Gastrocnemius medialis (tissue), 4 donors: ENCODE results near the gene SH3PXD2B. TPM values are rescaled to one million over a fixed set of nuclear protein-coding genes. Genes with fewer than 3 reads are reported as not detected.

Source experiments
- ATAC-seq, 2 donors: fragments of 150-250 bp; one replicate each; pipeline ENCODE4 v1.9.1; 2016
- DNase-seq, 2 donors: peaks; one replicate each; pipeline ENCODE4 v3.0.0-alpha.2; 2019
- H3K27ac ChIP-seq, 4 donors: fragments of 200-600 bp; sonication (generic); 1 replicate in 1 of 4; 2 replicates in 3 of 4; pipeline ENCODE4 v1.5.1; 2016 to 2018; ENCODE audit warnings: mild to moderate bottlenecking in 2 of 4, moderate library complexity in 1 of 4
- H3K27me3 ChIP-seq, 3 donors: fragments of 200-600 bp; sonication (generic) in 2 of 3; 1 replicate in 1 of 3; 2 replicates in 2 of 3; pipeline versions ENCODE4 v1.5.1 to v1.6.0; 2016 to 2019; ENCODE audit warnings: mild to moderate bottlenecking in 1 of 3, moderate library complexity in 1 of 3
- H3K36me3 ChIP-seq, 2 donors: fragments of 200-600 bp; sonication (generic) in 1 of 2; one replicate each; pipeline ENCODE4 v1.5.1; 2017 to 2018
- H3K4me1 ChIP-seq, 2 donors: fragments of 200-600 bp; sonication (generic) in 1 of 2; one replicate each; pipeline ENCODE4 v1.5.1; 2016 to 2017; ENCODE audit warnings: mild to moderate bottlenecking in 2 of 2
- H3K4me3 ChIP-seq, 4 donors: fragments of 200-600 bp; sonication (generic) in 3 of 4; 1 replicate in 1 of 4; 2 replicates in 3 of 4; pipeline ENCODE4 v1.5.1; 2016 to 2019; ENCODE audit warnings: mild to moderate bottlenecking in 2 of 4
- H3K9me3 ChIP-seq, 3 donors: fragments of 200-600 bp; sonication (generic) in 2 of 3; 1 replicate in 1 of 3; 2 replicates in 2 of 3; pipeline ENCODE4 v1.5.1; 2016 to 2019
- POLR2A ChIP-seq, 2 donors: fragments of 450-650 bp; IDR thresholded peaks; one replicate each; pipeline ENCODE4 v1.6.1; 2017; ENCODE audit warnings: antibody characterized with exemption in 2 of 2, mild to moderate bottlenecking in 2 of 2, moderate library complexity in 2 of 2
- in situ Hi-C, 4 donors: fragments of 200-750 bp; cut with MboI; loops; one replicate each; pipeline versions ENCODE4 v1.15.0 to v1.8.0; 2017; ENCODE audit warnings: low sequenced_read_pairs in 4 of 4
- intact Hi-C: fragments of 100-400 bp; cut with DNase I; formaldehyde crosslinking; loops from one replicate; pipeline ENCODE4 v1.15.1; 2023; ENCODE audit warnings: low total_unique reads
- total RNA-seq, 4 donors: library from RNA; depleted of rRNA; stranded (reverse); fragments of >200 nt; gene quantifications; one replicate each; pipeline versions ENCODE4 v1.1.0 to v1.2.3, GENCODE V29; 2016
- TF ChIP-seq, protein P1 (sequence below), 5 experiments: fragments of 450-650 bp in 3 of 5; fragments of 200-600 bp in 2 of 5; sonication (generic) in 2 of 5; IDR thresholded peaks in 4 of 5; conservative IDR thresholded peaks in 1 of 5; 1 replicate in 4 of 5; 2 replicates in 1 of 5; pipeline ENCODE4 v1.5.1; 2016 to 2019; ENCODE audit warnings: antibody characterized with exemption in 5 of 5, mild to moderate bottlenecking in 3 of 5, moderate library complexity in 3 of 5

Gene SH3PXD2B
- total RNA-seq, 4 donors from 2014 or later, result 2.7 to 10.2 (median 4.2) TPM

DNA sequence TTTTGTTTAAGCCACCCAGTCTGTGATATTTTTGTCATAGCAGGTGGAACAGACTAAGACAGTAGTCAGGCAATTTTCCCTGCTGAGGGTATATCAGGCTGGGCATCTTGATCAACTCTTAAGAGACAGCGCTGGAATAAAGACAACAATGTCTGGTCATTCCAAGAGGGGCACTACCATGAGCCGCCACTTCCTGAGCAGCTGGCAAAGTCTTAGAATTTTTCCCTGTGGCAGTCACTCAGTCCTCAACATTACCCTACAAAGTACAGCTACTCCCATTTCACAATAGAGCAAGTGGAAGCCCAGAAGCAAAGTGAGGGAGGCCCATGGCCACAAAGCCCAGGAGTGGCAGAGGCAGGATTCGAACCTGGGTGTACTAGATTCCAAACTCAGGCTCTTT, 74.8 kb downstream of the SH3PXD2B start:
- no peaks in the 10 kb centered on the region for H3K9me3 ChIP-seq
- no peak overlapping the region for H3K27ac ChIP-seq
- H3K4me1 ChIP-seq, result no peaks in the 10 kb centered on the region
- ATAC-seq (no peak), DNase-seq (no peak)
- no peaks in the 10 kb centered on the region for H3K27me3 ChIP-seq
- intact Hi-C loops (no loop called here), in situ Hi-C loops (no loop called here)
- no peaks in the 10 kb centered on the region for H3K36me3 ChIP-seq
- no peak overlapping the region for H3K4me3 ChIP-seq
- no peak for TF ChIP-seq POLR2A (IDR thresholded peaks at IDR 0.05)
- TF ChIP-seq, protein P1, sequence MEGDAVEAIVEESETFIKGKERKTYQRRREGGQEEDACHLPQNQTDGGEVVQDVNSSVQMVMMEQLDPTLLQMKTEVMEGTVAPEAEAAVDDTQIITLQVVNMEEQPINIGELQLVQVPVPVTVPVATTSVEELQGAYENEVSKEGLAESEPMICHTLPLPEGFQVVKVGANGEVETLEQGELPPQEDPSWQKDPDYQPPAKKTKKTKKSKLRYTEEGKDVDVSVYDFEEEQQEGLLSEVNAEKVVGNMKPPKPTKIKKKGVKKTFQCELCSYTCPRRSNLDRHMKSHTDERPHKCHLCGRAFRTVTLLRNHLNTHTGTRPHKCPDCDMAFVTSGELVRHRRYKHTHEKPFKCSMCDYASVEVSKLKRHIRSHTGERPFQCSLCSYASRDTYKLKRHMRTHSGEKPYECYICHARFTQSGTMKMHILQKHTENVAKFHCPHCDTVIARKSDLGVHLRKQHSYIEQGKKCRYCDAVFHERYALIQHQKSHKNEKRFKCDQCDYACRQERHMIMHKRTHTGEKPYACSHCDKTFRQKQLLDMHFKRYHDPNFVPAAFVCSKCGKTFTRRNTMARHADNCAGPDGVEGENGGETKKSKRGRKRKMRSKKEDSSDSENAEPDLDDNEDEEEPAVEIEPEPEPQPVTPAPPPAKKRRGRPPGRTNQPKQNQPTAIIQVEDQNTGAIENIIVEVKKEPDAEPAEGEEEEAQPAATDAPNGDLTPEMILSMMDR (IDR thresholded peaks at IDR 0.05 in 4 of 5, conservative IDR thresholded peaks at IDR 0.05 in 1 of 5), result no peak

DNA sequence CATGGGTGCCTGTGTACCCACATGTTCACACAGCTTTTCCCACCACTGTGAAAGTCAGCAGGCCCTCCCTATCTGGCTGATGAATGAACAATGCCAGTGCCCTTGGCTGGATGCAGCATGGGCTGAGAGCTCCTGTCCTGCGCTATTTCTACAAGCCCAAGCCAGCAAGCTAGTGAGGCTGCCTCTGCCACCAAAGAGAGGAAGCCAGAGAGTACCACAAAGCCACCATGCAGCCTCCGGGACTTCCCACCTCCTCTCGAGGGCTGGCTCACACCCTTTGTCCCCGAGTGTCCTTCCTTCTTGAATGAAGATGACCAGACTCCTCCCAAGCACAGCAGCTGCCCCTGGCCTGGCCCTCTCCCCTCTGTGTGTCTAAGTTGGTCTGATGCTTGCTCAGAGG, 76.5 kb downstream of the SH3PXD2B start:
- no peak overlapping the region for H3K27ac ChIP-seq
- no peaks in the 10 kb centered on the region for H3K36me3 ChIP-seq
- no peak overlapping the region for H3K4me3 ChIP-seq
- DNase-seq, result no peak
- intact Hi-C loops (no loop called here), in situ Hi-C loops (no loop called here)
- TF ChIP-seq, protein P1 (IDR thresholded peaks at IDR 0.05 in 4 of 5, conservative IDR thresholded peaks at IDR 0.05 in 1 of 5), result no peak
- TF ChIP-seq POLR2A (IDR thresholded peaks at IDR 0.05), result no peak
- H3K9me3 ChIP-seq, result no peaks in the 10 kb centered on the region
- ATAC-seq, result no peak
- H3K27me3 ChIP-seq, result no peaks in the 10 kb centered on the region
- no peaks in the 10 kb centered on the region for H3K4me1 ChIP-seq

DNA sequence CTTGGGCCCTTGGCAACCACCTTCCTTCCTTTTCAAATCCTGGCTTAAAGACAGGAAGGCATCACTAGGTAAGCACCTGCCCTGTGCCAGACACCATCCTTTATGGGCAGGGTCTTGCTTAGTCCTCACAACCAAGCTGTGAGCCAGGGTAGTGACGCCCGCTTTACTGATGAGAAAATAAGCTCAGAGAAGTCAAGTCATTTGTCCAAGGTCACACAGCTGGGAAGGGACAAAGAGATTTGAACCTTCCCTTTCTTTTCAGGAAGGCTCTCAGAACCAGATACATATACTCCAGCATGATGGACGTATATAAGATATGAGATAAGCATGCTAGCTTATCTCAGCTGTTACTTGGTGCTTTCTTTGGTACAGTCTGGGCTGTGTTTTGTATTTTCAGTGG, 76.9 kb downstream of the SH3PXD2B start:
- TF ChIP-seq POLR2A (IDR thresholded peaks at IDR 0.05), result no peak
- in situ Hi-C loops, result no loop called here
- H3K36me3 ChIP-seq, result no peaks in the 10 kb centered on the region
- H3K27me3 ChIP-seq, result no peaks in the 10 kb centered on the region
- ATAC-seq (no peak), DNase-seq (no peak)
- H3K4me3 ChIP-seq, result no peak overlapping the region
- H3K4me1 ChIP-seq, result no peaks in the 10 kb centered on the region
- H3K27ac ChIP-seq, result no peak overlapping the region
- intact Hi-C loops, result no loop called here
- no peaks in the 10 kb centered on the region for H3K9me3 ChIP-seq

DNA sequence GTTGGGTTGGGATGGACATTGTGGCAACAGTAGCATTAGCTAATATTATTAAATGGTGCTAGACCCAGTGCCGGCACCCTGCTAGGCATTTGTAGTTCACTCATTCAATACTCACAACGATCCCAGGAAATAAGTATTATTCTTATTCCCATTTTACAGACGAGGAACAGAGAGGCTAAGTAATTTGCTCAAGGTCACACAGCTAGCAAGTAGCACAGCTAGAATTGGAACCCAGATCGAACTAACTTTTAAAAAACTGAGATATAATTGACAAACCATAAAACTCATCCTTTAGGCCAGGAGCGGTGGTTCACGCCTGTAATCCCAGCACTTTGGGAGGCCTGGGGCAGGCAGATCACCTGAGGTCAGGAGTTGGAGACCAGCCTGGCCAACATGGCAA, 79.5 kb downstream of the SH3PXD2B start:
- Histone ChIP-seq H3K27me3 (no peaks in the 10 kb centered on the region), H3K36me3 (no peaks in the 10 kb centered on the region), H3K27ac (no peak overlapping the region), H3K9me3 (no peaks in the 10 kb centered on the region), H3K4me3 (no peak overlapping the region), H3K4me1 (no peaks in the 10 kb centered on the region)
- DNase-seq (no peak), ATAC-seq (no peak)
- intact Hi-C loops, result no loop called here
- TF ChIP-seq POLR2A (IDR thresholded peaks at IDR 0.05), result no peak
- TF ChIP-seq, protein P1 (IDR thresholded peaks at IDR 0.05 in 4 of 5, conservative IDR thresholded peaks at IDR 0.05 in 1 of 5), result no peak
- in situ Hi-C loops, result no loop called here

- Histone ChIP-seq H3K4me1 (no peaks in the 10 kb centered on the region), H3K9me3 (no peaks in the 10 kb centered on the region), H3K4me3 (no peak overlapping the region), H3K36me3 (no peaks in the 10 kb centered on the region), H3K27me3 (no peaks in the 10 kb centered on the region), H3K27ac (no peak overlapping the region)
- ATAC-seq (no peak), DNase-seq (no peak)
- TF ChIP-seq, protein P1 (IDR thresholded peaks at IDR 0.05 in 4 of 5, conservative IDR thresholded peaks at IDR 0.05 in 1 of 5), result no peak
- no peak for TF ChIP-seq POLR2A (IDR thresholded peaks at IDR 0.05)
- in situ Hi-C loops, result no loop called here
- intact Hi-C loops, result no loop called here
Measured at GRCh38 chr5:172373680-172374079, 80.6 kb downstream of the SH3PXD2B start.
